Mesenchymal stem cell (in vitro differentiated cells and primary cell): ENCODE results near the gene PGPEP1. TPM values are rescaled to one million over a fixed set of nuclear protein-coding genes. Genes with fewer than 3 reads are reported as not detected.

Source experiments
- DNase-seq: peaks from one replicate; pipeline ENCODE4 v3.0.0-alpha.2; 2013
- H2AFZ ChIP-seq: one replicate; pipeline ENCODE4 v1.6.1; 2013; ENCODE audit warnings: low read depth, mild to moderate bottlenecking, control low read depth, inconsistent platforms, low read length, moderate library complexity
- H2AK5ac ChIP-seq: 2 replicates; pipeline ENCODE4 v1.6.1; 2013; ENCODE audit warnings: low read length, moderate library complexity, mild to moderate bottlenecking, inconsistent platforms; ENCODE audit not compliant: severe bottlenecking
- H2BK120ac ChIP-seq: one replicate; pipeline ENCODE4 v1.6.1; 2013; ENCODE audit warnings: low read depth, mild to moderate bottlenecking, inconsistent platforms, low read length, moderate library complexity
- H2BK12ac ChIP-seq, 2 experiments: one replicate each; pipeline ENCODE4 v1.6.1; 2013; ENCODE audit warnings: inconsistent platforms in 2 of 2, low read length in 2 of 2, mild to moderate bottlenecking in 2 of 2, moderate library complexity in 2 of 2, control low read depth in 1 of 2
- H2BK15ac ChIP-seq: one replicate; pipeline ENCODE4 v1.6.1; 2013; ENCODE audit warnings: mild to moderate bottlenecking, low read depth, inconsistent platforms; ENCODE audit not compliant: poor library complexity, severe bottlenecking
- H2BK5ac ChIP-seq: 2 replicates; pipeline ENCODE4 v1.6.1; 2013; ENCODE audit warnings: low read depth, mild to moderate bottlenecking, low read length, control low read depth, inconsistent platforms; ENCODE audit not compliant: poor library complexity, severe bottlenecking
- H3K14ac ChIP-seq, 2 experiments: one replicate each; pipeline ENCODE4 v1.6.1; 2013; ENCODE audit warnings: inconsistent platforms in 2 of 2, low read length in 2 of 2, control low read depth in 1 of 2, mild to moderate bottlenecking in 1 of 2, moderate library complexity in 1 of 2
- H3K18ac ChIP-seq, 2 experiments: one replicate each; pipeline ENCODE4 v1.6.1; 2013; ENCODE audit warnings: inconsistent platforms in 2 of 2, low read length in 2 of 2, control low read depth in 1 of 2, low read depth in 1 of 2, mild to moderate bottlenecking in 1 of 2
- H3K23ac ChIP-seq, 2 experiments: one replicate each; pipeline ENCODE4 v1.6.1; 2013; ENCODE audit warnings: inconsistent platforms in 2 of 2, low read length in 2 of 2, mild to moderate bottlenecking in 2 of 2, moderate library complexity in 2 of 2, control low read depth in 1 of 2
- H3K27ac ChIP-seq: 2 replicates; pipeline ENCODE4 v1.5.1; 2013; ENCODE audit warnings: mild to moderate bottlenecking, moderate library complexity, low read length, control low read depth, inconsistent platforms; ENCODE audit not compliant: poor library complexity, severe bottlenecking
- H3K27me3 ChIP-seq, 2 experiments: 2 replicates each; pipeline versions ENCODE4 v1.6.1 to v1.7.0; 2013; ENCODE audit warnings: low read length in 2 of 2, mild to moderate bottlenecking in 2 of 2, moderate library complexity in 2 of 2, control low read depth in 1 of 2, inconsistent platforms in 1 of 2; ENCODE audit not compliant: control insufficient read depth in 1 of 2, insufficient read depth in 1 of 2
- H3K36me3 ChIP-seq, 2 experiments: 2 replicates each; pipeline versions ENCODE4 v1.6.1 to v1.7.0; 2013; ENCODE audit warnings: low read length in 2 of 2, control low read depth in 1 of 2, inconsistent platforms in 1 of 2, low read depth in 1 of 2, mild to moderate bottlenecking in 1 of 2; ENCODE audit not compliant: insufficient read depth in 2 of 2, control insufficient read depth in 1 of 2
- H3K4ac ChIP-seq, 2 experiments: one replicate each; pipeline ENCODE4 v1.6.1; 2013; ENCODE audit warnings: inconsistent platforms in 2 of 2, low read length in 2 of 2, mild to moderate bottlenecking in 2 of 2, moderate library complexity in 2 of 2, control low read depth in 1 of 2, low read depth in 1 of 2
- H3K4me1 ChIP-seq: 2 replicates; pipeline ENCODE4 v1.6.1; 2013; ENCODE audit warnings: low read depth, low read length, control low read depth; ENCODE audit not compliant: control insufficient read depth, insufficient read depth
- H3K4me2 ChIP-seq: 2 replicates; pipeline ENCODE4 v1.6.1; 2013; ENCODE audit warnings: low read length, mild to moderate bottlenecking, inconsistent platforms; ENCODE audit not compliant: poor library complexity, severe bottlenecking
- H3K4me3 ChIP-seq, 2 experiments: 2 replicates each; pipeline versions ENCODE4 v1.5.1 to v1.7.0; 2013; ENCODE audit warnings: low read length in 2 of 2, mild to moderate bottlenecking in 2 of 2, control low read depth in 1 of 2, low read depth in 1 of 2; ENCODE audit not compliant: insufficient read depth in 1 of 2
- H3K79me1 ChIP-seq: replicated peaks from 2 replicates; pipeline ENCODE4 v1.6.1; 2013; ENCODE audit warnings: mild to moderate bottlenecking, control low read depth, low read length, inconsistent platforms; ENCODE audit not compliant: poor library complexity, severe bottlenecking
- H3K9ac ChIP-seq: 2 replicates; pipeline ENCODE4 v1.7.0; 2013; ENCODE audit warnings: mild to moderate bottlenecking, low read length, moderate library complexity
- H3K9me3 ChIP-seq: 2 replicates; pipeline ENCODE4 v1.7.0; 2013; ENCODE audit warnings: mild to moderate bottlenecking, low read length; ENCODE audit not compliant: control insufficient read depth
- H4K8ac ChIP-seq: one replicate; pipeline ENCODE4 v1.6.1; 2013; ENCODE audit warnings: inconsistent platforms, mild to moderate bottlenecking, low read length, moderate library complexity
- H4K91ac ChIP-seq: one replicate; pipeline ENCODE4 v1.6.1; 2013; ENCODE audit warnings: mild to moderate bottlenecking, low read length, inconsistent platforms
- WGBS: methylation state at CpG from one replicate; pipeline ENCODE4 v1.1.7; 2013; ENCODE audit warnings: mixed read lengths; 5-methylcytosine and 5-hydroxymethylcytosine counted together
- polyA plus RNA-seq, 2 experiments: library from polyadenylated mRNA; stranded (reverse); fragments of 200-250 nt; gene quantifications; one replicate each; pipeline ENCODE4 v1.2.3, GENCODE V29; 2013

PGPEP1 gene, protein sequence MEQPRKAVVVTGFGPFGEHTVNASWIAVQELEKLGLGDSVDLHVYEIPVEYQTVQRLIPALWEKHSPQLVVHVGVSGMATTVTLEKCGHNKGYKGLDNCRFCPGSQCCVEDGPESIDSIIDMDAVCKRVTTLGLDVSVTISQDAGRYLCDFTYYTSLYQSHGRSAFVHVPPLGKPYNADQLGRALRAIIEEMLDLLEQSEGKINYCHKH
- polyA plus RNA-seq (2013, experiment 1 of 2): 69.3 TPM
- polyA plus RNA-seq (2013, experiment 2 of 2): 64.4 TPM

- Histone ChIP-seq H4K91ac (peak within 1 kb of the TSS; percentile 59), H3K27me3 (peaks cover 0 to 2% of the 10 kb centered on the region in 2 experiments), H3K9ac (peak within 1 kb of the TSS; percentile 87), H3K4ac (peak within 1 kb of the TSS; percentile 5 to 71), H2BK120ac (peak within 1 kb of the TSS; percentile 66), H4K8ac (peak within 1 kb of the TSS; percentile 53), H3K18ac (peak within 1 kb of the TSS; percentile 37 to 96), H3K9me3 (no peaks in the 10 kb centered on the region), H3K23ac (peak within 1 kb of the TSS in 1 of 2 experiments; percentile 59), H2BK5ac (no peak within 1 kb of the TSS), H3K4me3 (peak within 1 kb of the TSS; percentile 85 to 96), H3K4me1 (peaks cover 22% of the 10 kb centered on the region), H3K4me2 (peak within 1 kb of the TSS; percentile 78), H2AFZ (peak within 1 kb of the TSS; percentile 97), H2AK5ac (peak within 1 kb of the TSS; percentile 79), H3K79me1 (peaks cover 29% of the 10 kb centered on the region), H3K36me3 (peaks cover 26% of the 10 kb centered on the region in 2 experiments), H3K27ac (peak within 1 kb of the TSS; percentile 34), H2BK15ac (peak within 1 kb of the TSS; percentile 41), H3K14ac (peak within 1 kb of the TSS in 1 of 2 experiments; percentile 78), H2BK12ac (peak within 1 kb of the TSS in 1 of 2 experiments; percentile 73)
- 9% methylated on average over 55 of the region's 69 CpGs for WGBS
- DNase-seq: peak; percentile 57
Observed at GRCh38 chr19:18340190-18340989, at the start of gene PGPEP1. Gene PGPEP1, plus strand, starts transcription at chr19:18340598. Its CDS starts 84 bp downstream, at chr19:18340682.

DNA sequence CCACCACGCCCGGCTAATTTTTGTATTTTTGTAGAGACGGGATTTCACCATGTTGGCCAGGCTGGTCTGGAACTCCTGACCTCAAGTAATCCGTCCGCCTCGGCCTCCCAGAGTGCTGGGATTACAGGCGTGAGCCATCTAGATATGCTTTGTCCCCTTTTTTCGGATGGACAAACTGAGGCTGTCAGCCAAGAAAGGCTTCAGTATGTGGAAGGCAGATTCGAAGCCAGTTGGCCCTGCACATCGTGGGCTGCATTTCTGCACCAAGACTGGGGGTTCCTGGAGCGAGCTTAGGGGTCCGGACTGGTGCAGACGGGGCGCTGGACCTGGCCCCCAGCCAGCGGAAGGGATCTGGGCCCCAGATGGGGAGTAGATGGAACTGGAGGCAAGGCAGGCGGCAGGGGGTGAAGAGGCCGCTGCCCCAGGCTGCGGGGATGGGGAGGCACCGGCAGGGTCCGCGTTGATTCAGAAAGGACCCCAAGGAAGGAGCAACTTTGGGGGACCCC, 49.3 kb upstream of the PGPEP1 start:
- WGBS: 61% methylated on average over 20 of the region's 21 CpGs
- Histone ChIP-seq H3K27me3 (no peaks in the 10 kb centered on the region), H3K79me1 (no peaks in the 10 kb centered on the region), H4K8ac (peak overlapping the region; percentile 88), H3K14ac (no peak overlapping the region), H2BK120ac (peak overlapping the region; percentile 94), H3K4me2 (peak overlapping the region; percentile 75), H2BK15ac (peak overlapping the region; percentile 95), H3K23ac (peak overlapping the region in 1 of 2 experiments; percentile 81), H3K4ac (peak overlapping the region; percentile 45 to 90), H3K36me3 (no peaks in the 10 kb centered on the region), H3K9me3 (no peaks in the 10 kb centered on the region), H2BK5ac (peak overlapping the region; percentile 9), H2AK5ac (peak overlapping the region; percentile 86), H4K91ac (peak overlapping the region; percentile 98), H2BK12ac (peak overlapping the region; percentile 69 to 96), H3K27ac (peak overlapping the region; percentile 57), H3K9ac (peak overlapping the region; percentile 94), H3K18ac (peak overlapping the region; percentile 81 to 89), H3K4me3 (peak overlapping the region; percentile 66 to 79), H2AFZ (no peak overlapping the region), H3K4me1 (peaks cover 45% of the 10 kb centered on the region)
- DNase-seq: no peak

GRCh38 chr19:18291590-18292461, 48.6 kb upstream of the PGPEP1 start:
- Histone ChIP-seq H4K8ac (peak overlapping the region; percentile 88), H3K18ac (peak overlapping the region; percentile 81 to 98), H3K14ac (peak overlapping the region; percentile 19 to 86), H2BK5ac (peak overlapping the region; percentile 97), H3K4me1 (peaks cover 45% of the 10 kb centered on the region), H3K27ac (peak overlapping the region; percentile 94), H4K91ac (peak overlapping the region; percentile 98), H2BK120ac (peak overlapping the region; percentile 94), H2BK12ac (peak overlapping the region; percentile 22 to 96), H3K27me3 (no peaks in the 10 kb centered on the region), H3K9me3 (no peaks in the 10 kb centered on the region), H3K4me2 (peak overlapping the region; percentile 75), H2AK5ac (peak overlapping the region; percentile 89), H2AFZ (no peak overlapping the region), H3K9ac (peak overlapping the region; percentile 94), H3K23ac (peak overlapping the region in 1 of 2 experiments; percentile 2), H2BK15ac (peak overlapping the region; percentile 95), H3K79me1 (no peaks in the 10 kb centered on the region), H3K4ac (peak overlapping the region; percentile 27 to 45), H3K36me3 (no peaks in the 10 kb centered on the region), H3K4me3 (peak overlapping the region; percentile 66 to 79)
- DNase-seq: peak; percentile 87
- WGBS: under 1% methylated on average over 62 of the region's 75 CpGs
